Cardiac atrium fibroblast (primary cell): ENCODE data around the gene PDK2. TPM values are rescaled to one million over a fixed set of nuclear protein-coding genes. Genes with fewer than 3 reads are reported as not detected.

Source experiments
- total RNA-seq: library from RNA; depleted of rRNA; stranded (reverse); fragments of >200 nt; gene quantifications from 2 replicates; pipeline ENCODE4 v1.2.3, GENCODE V29; 2015

Gene PDK2
- total RNA-seq: 24.6 and 28.0 TPM in 2 replicates

DNA sequence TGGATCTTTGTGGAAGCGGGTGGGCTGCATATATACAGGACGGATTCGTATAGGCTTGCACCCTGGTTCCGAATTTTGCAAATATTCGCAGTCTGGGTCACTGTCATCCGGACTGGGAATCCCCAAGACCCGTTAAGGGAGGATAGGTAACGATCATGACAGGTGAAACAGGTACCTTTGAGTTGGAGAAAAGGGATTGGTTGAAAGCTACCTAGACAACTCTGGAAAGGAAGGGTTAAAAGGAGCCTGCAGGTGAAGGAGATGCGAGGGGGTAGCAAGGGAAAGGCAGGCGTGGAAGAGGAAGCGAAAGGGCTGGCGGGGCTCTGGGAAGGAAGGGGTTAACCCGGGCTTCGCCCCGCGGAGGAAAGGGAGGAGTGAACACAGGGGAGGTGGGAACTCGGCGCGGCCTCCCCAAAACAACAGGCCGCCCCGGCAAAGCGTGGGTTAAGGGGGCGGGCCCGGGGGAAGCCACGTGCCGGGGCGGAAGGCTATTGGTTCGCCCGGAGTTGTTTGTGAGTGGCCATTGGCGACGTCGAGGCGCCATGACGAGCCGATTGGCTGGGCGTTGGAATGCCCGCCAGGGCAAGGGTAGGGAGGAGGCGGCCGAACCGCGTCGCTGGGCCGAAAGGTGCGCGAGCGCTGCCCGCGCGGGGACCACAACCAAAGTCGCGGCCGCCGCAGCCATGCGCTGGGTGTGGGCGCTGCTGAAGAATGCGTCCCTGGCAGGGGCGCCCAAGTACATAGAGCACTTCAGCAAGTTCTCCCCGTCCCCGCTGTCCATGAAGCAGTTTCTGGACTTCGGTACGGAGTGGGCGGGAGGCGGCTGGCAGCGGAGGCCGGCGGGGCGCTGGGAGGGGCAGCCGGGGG is at the start of gene PDK2:
Gene PDK2, plus strand, starts transcription at position 599 of the 867 bp plus-strand sequence. Its CDS starts 85 bp downstream, at position 684.

GRCh38 chr17:50055426-50056216 is 39.5 kb upstream of the PDK2 start, which contains the start of gene ITGA3:
TSS of gene ITGA3 (plus strand) at chr17:50056110. CDS start at chr17:50056440, 330 bp downstream.

GRCh38 chr17:50129728-50130558 is 34.8 kb downstream of the PDK2 start, which contains the start of gene SAMD14:
TSS of gene SAMD14 (minus strand) at chr17:50130160. CDS start at chr17:50124959, 5,201 bp downstream.

DNA sequence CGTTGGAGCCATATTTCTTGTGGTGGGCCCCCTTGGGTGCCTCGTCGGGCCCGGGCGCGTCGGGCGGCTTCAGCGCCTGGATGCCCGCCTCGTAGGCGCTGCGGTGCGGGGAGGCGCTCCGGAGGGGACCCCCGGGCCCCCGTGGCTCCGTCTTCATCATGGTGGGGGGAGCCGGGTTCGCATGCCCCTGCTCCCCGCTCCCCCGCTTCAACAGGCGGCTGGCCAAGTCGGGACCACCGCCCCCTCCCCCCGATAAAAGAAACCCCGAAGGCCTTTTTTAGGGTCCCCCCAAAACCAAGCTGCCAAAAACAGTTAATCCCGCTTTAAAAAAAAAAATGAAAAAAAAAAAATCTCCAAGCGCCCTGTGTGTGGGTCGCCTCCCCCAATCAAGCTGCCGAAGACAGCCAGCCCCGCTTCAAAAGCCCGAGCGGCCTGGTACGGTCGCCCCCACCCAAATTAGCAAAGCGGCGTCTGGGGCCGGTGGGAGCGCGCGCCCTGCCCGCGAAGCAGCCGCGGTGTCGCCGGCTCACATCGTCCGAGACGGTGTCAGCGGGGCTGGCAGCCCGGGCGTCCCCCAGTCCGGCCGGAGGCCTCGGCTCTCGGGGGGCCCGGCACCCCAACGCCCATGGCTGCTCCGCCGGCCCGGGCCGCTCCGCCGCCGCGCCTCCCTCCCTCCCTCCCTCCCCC is 55.3 kb downstream of the PDK2 start, which contains the start of gene PPP1R9B:
Gene PPP1R9B, minus strand, starts transcription at position 324 of the 687 bp plus-strand sequence. Its CDS starts 164 bp downstream, at position 160.

Other genes with a start within 250 kb of the PDK2 start
- not detected in 2 replicates for gene TAC4, start 247.3 kb upstream of the PDK2 start, total RNA-seq
- not detected in 2 replicates for gene DLX4, start 126.2 kb upstream of the PDK2 start, total RNA-seq
- not detected in 2 replicates for gene DLX3, start 100.1 kb upstream of the PDK2 start, total RNA-seq
- 90.3 and 108 TPM in 2 replicates for gene ITGA3, start 39.2 kb upstream of the PDK2 start, total RNA-seq
- gene SAMD14, start 34.8 kb downstream of the PDK2 start, total RNA-seq: 2.3 and 8.9 TPM in 2 replicates
- 33.8 and 39.2 TPM in 2 replicates for gene PPP1R9B, start 55.3 kb downstream of the PDK2 start, total RNA-seq
- gene SGCA, start 70.7 kb downstream of the PDK2 start, total RNA-seq: not detected in 2 replicates
- gene COL1A1, start 106.3 kb downstream of the PDK2 start, total RNA-seq: 3,370 and 3,473 TPM in 2 replicates
- gene TMEM92, start 179.1 kb downstream of the PDK2 start, total RNA-seq: not detected in 2 replicates